H1 (cell line): ENCODE results near the gene OPHN1. TPM values are rescaled to one million over a fixed set of nuclear protein-coding genes. Genes with fewer than 3 reads are reported as not detected.

Experiments used
- CTCF ChIA-PET: fragments of 300-600 bp; sonication (Branson Sonifier 250); formaldehyde crosslinking; loops from one replicate; lab custom pipeline; 2021; ENCODE audit not compliant: partially characterized antibody; lab: Charles Lee
- POLR2A ChIA-PET: fragments of 300-600 bp; sonication (Branson Sonifier 250); formaldehyde crosslinking; loops from one replicate; lab custom pipeline; 2021; ENCODE audit warnings: inconsistent platforms; ENCODE audit not compliant: partially characterized antibody; lab: Charles Lee
- DNase-seq, 2 experiments: peaks; one replicate each; pipeline versions ENCODE4 v3.0.0 to v3.0.0-alpha.2; 2010 to 2022; ENCODE audit warnings: low spot score in 2 of 2, low read depth in 1 of 2, mixed read lengths in 1 of 2
- FAIRE-seq: peaks from 2 replicates; lab custom pipeline; 2011; peaks lifted over from hg19 to GRCh38; lab: Jason Lieb, UNC
- H2AFZ ChIP-seq: 2 replicates; pipeline ENCODE4 v1.8.1; 2012; ENCODE audit warnings: low read length, inconsistent platforms
- H2AK5ac ChIP-seq: 2 replicates; pipeline ENCODE4 v1.6.1; 2013; ENCODE audit warnings: low read depth, low read length
- H2BK120ac ChIP-seq: replicated peaks from 2 replicates; pipeline ENCODE3; 2013; ENCODE audit warnings: low read depth, low read length, inconsistent platforms
- H2BK12ac ChIP-seq: 2 replicates; pipeline ENCODE4 v1.6.1; 2013; ENCODE audit warnings: low read depth, low read length
- H2BK15ac ChIP-seq: 2 replicates; pipeline ENCODE4 v1.6.1; 2013; ENCODE audit warnings: low read length
- H2BK20ac ChIP-seq: 2 replicates; pipeline ENCODE4 v1.6.1; 2013; ENCODE audit warnings: low read length
- H2BK5ac ChIP-seq: 2 replicates; pipeline ENCODE4 v1.6.1; 2013; ENCODE audit warnings: low read depth, low read length
- H3K14ac ChIP-seq: 2 replicates; pipeline ENCODE4 v1.6.1; 2013; ENCODE audit warnings: inconsistent platforms; ENCODE audit not compliant: insufficient read length
- H3K18ac ChIP-seq: 2 replicates; pipeline ENCODE4 v1.6.1; 2013; ENCODE audit warnings: low read length; ENCODE audit errors: extremely low read depth
- H3K23ac ChIP-seq: 2 replicates; pipeline ENCODE4 v1.6.1; 2013; ENCODE audit warnings: inconsistent platforms; ENCODE audit not compliant: insufficient read length
- H3K23me2 ChIP-seq: 2 replicates; pipeline ENCODE4 v1.6.1; 2013; ENCODE audit warnings: low read depth, low read length
- H3K27ac ChIP-seq: 2 replicates; pipeline ENCODE4 v1.6.1; 2011; ENCODE audit warnings: low read depth, low read length, inconsistent platforms
- H3K27me3 ChIP-seq, 4 experiments: replicated peaks in 1 of 4; 1 replicate in 1 of 4; 2 replicates in 3 of 4; pipeline versions ENCODE4 v1.6.1 to v1.8.1; 2011 to 2013; ENCODE audit warnings: low read length in 3 of 4, mild to moderate bottlenecking in 3 of 4, inconsistent platforms in 2 of 4, mixed read lengths in 2 of 4, moderate library complexity in 1 of 4; ENCODE audit not compliant: control insufficient read depth in 3 of 4, insufficient read depth in 3 of 4; ENCODE audit errors: extremely low read depth in 1 of 4
- H3K36me3 ChIP-seq, 4 experiments: 2 replicates each; pipeline versions ENCODE4 v1.6.1 to v1.8.1; 2011 to 2013; ENCODE audit warnings: mild to moderate bottlenecking in 4 of 4, low read length in 3 of 4, moderate library complexity in 2 of 4, control low read depth in 1 of 4, inconsistent platforms in 1 of 4; ENCODE audit not compliant: insufficient read depth in 4 of 4, control insufficient read depth in 2 of 4
- H3K4ac ChIP-seq: replicated peaks from 2 replicates; pipeline ENCODE3; 2013; ENCODE audit warnings: low read length, low read depth, mixed read lengths, inconsistent platforms; ENCODE audit not compliant: insufficient read length
- H3K4me1 ChIP-seq, 4 experiments: replicated peaks in 1 of 4; 1 replicate in 1 of 4; 2 replicates in 3 of 4; pipeline versions ENCODE4 v1.6.1 to v1.8.1; 2011 to 2013; ENCODE audit warnings: low read length in 3 of 4, inconsistent platforms in 2 of 4, mixed read lengths in 1 of 4; ENCODE audit not compliant: insufficient read depth in 4 of 4, control insufficient read depth in 3 of 4
- H3K4me2 ChIP-seq, 2 experiments: 2 replicates each; pipeline versions ENCODE4 v1.6.1 to v1.8.1; 2011 to 2013; ENCODE audit warnings: low read depth in 2 of 2, low read length in 2 of 2, control low read depth in 1 of 2, inconsistent platforms in 1 of 2, mild to moderate bottlenecking in 1 of 2; ENCODE audit not compliant: insufficient read depth in 1 of 2
- H3K4me3 ChIP-seq, 4 experiments: fragments of 200-600, 300-600 bp in 1 of 4; sonication (generic), shearing (Covaris generic), sonication (Bioruptor Twin) in 1 of 4; 2 replicates each; pipeline versions ENCODE4 v1.5.1 to v1.8.1; 2011 to 2016; ENCODE audit warnings: low read length in 4 of 4, low read depth in 3 of 4, control low read depth in 2 of 4, inconsistent platforms in 2 of 4, mild to moderate bottlenecking in 2 of 4, mixed read lengths in 1 of 4, moderate library complexity in 1 of 4; ENCODE audit not compliant: insufficient read depth in 2 of 4; ENCODE audit errors: extremely low read depth in 1 of 4
- H3K56ac ChIP-seq: replicated peaks from 2 replicates; pipeline ENCODE3; 2013; ENCODE audit warnings: low read depth, mild to moderate bottlenecking, mixed read lengths, low read length, inconsistent platforms; ENCODE audit not compliant: insufficient read length
- H3K79me1 ChIP-seq: 2 replicates; pipeline ENCODE4 v1.6.1; 2013; ENCODE audit warnings: low read depth, low read length, control low read depth
- H3K79me2 ChIP-seq, 2 experiments: 2 replicates each; pipeline versions ENCODE4 v1.6.1 to v1.8.1; 2012 to 2013; ENCODE audit warnings: low read length in 2 of 2, mild to moderate bottlenecking in 2 of 2, inconsistent platforms in 1 of 2; ENCODE audit not compliant: insufficient read depth in 2 of 2, control insufficient read depth in 1 of 2
- H3K9ac ChIP-seq, 4 experiments: replicated peaks in 1 of 4; 1 replicate in 1 of 4; 2 replicates in 3 of 4; pipeline versions ENCODE4 v1.6.1 to v1.8.1; 2011 to 2013; ENCODE audit warnings: low read depth in 3 of 4, low read length in 3 of 4, control low read depth in 2 of 4, mild to moderate bottlenecking in 2 of 4, moderate library complexity in 2 of 4, inconsistent platforms in 1 of 4; ENCODE audit errors: extremely low read depth in 1 of 4
- H3K9me3 ChIP-seq, 2 experiments: 2 replicates each; pipeline versions ENCODE4 v1.6.1 to v1.8.1; 2012 to 2013; ENCODE audit warnings: mild to moderate bottlenecking in 2 of 2, moderate library complexity in 2 of 2, control low read depth in 1 of 2, inconsistent platforms in 1 of 2, low read depth in 1 of 2, low read length in 1 of 2, mixed read lengths in 1 of 2; ENCODE audit not compliant: insufficient read depth in 2 of 2
- H4K20me1 ChIP-seq, 2 experiments: replicated peaks in 1 of 2; 2 replicates each; pipeline versions ENCODE3 to v1.8.1; 2011 to 2013; ENCODE audit warnings: inconsistent platforms in 2 of 2, low read length in 2 of 2, mild to moderate bottlenecking in 1 of 2; ENCODE audit not compliant: insufficient read depth in 2 of 2, control insufficient read depth in 1 of 2
- H4K5ac ChIP-seq: 2 replicates; pipeline ENCODE4 v1.6.1; 2013; ENCODE audit warnings: low read length, low read depth, mixed read lengths, inconsistent platforms; ENCODE audit not compliant: insufficient read length
- H4K8ac ChIP-seq: 2 replicates; pipeline ENCODE4 v1.8.0; 2013; ENCODE audit warnings: mild to moderate bottlenecking, moderate library complexity, low read length, inconsistent platforms; ENCODE audit not compliant: insufficient read depth; ENCODE audit errors: extremely low read depth
- H4K91ac ChIP-seq: replicated peaks from 2 replicates; pipeline ENCODE3; 2013; ENCODE audit warnings: low read length, mixed read lengths, inconsistent platforms; ENCODE audit not compliant: insufficient read length
- BRCA1 ChIP-seq: IDR thresholded peaks from 2 replicates; pipeline ENCODE4 v1.6.1; 2012; ENCODE audit warnings: low read depth, low read length, improper control_type of control experiment
- GTF2F1 ChIP-seq: IDR thresholded peaks from 2 replicates; pipeline ENCODE4 v1.6.1; 2012; ENCODE audit warnings: low read depth, low read length, improper control_type of control experiment, borderline replicate concordance
- HDAC2 ChIP-seq, 2 experiments: fragments of 300-600 bp in 1 of 2; sonication (generic) in 1 of 2; IDR thresholded peaks; 2 replicates each; pipeline ENCODE4 v1.6.1; 2011 to 2012; ENCODE audit warnings: low read depth in 2 of 2, low read length in 2 of 2, mild to moderate bottlenecking in 2 of 2, moderate library complexity in 2 of 2, borderline replicate concordance in 1 of 2, inconsistent platforms in 1 of 2
- KDM4A ChIP-seq: IDR thresholded peaks from one replicate; pipeline ENCODE4 v1.7.1; 2012; ENCODE audit warnings: low read depth, mild to moderate bottlenecking, moderate library complexity, low read length, inconsistent platforms; ENCODE audit not compliant: severe bottlenecking
- NANOG ChIP-seq: IDR thresholded peaks from 2 replicates; pipeline ENCODE4 v1.6.1; 2011; ENCODE audit warnings: low read length, low read depth, mild to moderate bottlenecking, inconsistent platforms; ENCODE audit not compliant: insufficient read depth, poor library complexity, severe bottlenecking
- RAD21 ChIP-seq, 2 experiments: IDR thresholded peaks in 1 of 2; conservative IDR thresholded peaks in 1 of 2; 2 replicates each; pipeline ENCODE4 v1.6.1; 2011; ENCODE audit warnings: low read depth in 2 of 2, low read length in 2 of 2, improper control_type of control experiment in 1 of 2, inconsistent platforms in 1 of 2, mild to moderate bottlenecking in 1 of 2, moderate library complexity in 1 of 2
- SIRT6 ChIP-seq: IDR thresholded peaks from one replicate; pipeline ENCODE4 v1.7.1; 2012; ENCODE audit warnings: low read length, inconsistent platforms
- TAF1 ChIP-seq: IDR thresholded peaks from 2 replicates; pipeline ENCODE4 v1.6.1; 2011; ENCODE audit warnings: mild to moderate bottlenecking, low read depth, low read length
- WGBS, 2 experiments: shearing (Covaris generic) in 1 of 2; methylation state at CpG; one replicate each; pipeline versions ENCODE4 v1.1.6 to v1.1.7; 2013 to 2015; ENCODE audit warnings: low lambda C conversion rate in 2 of 2, mixed read lengths in 2 of 2, inconsistent platforms in 1 of 2, low coverage in 1 of 2, missing lambda C conversion rate in 1 of 2; ENCODE audit not compliant: insufficient replicate concordance in 2 of 2, insufficient coverage in 1 of 2, insufficient read length in 1 of 2; ENCODE audit errors: extremely low coverage in 1 of 2, missing lambda C conversion rate in 1 of 2; 5-methylcytosine and 5-hydroxymethylcytosine counted together
- polyA plus RNA-seq, 7 experiments: library from polyadenylated mRNA; depleted of rRNA in 3 of 7; stranded (reverse) in 5 of 7; unstranded in 2 of 7; fragments of >200 nt in 5 of 7; fragments of 200-250 nt in 2 of 7; gene quantifications; 1 replicate in 5 of 7; 2 replicates in 1 of 7; 4 replicates in 1 of 7; pipeline versions ENCODE4 v1.2.1 to v1.2.3, GENCODE V29; 2011 to 2013; ENCODE audit warnings: missing spikeins in 2 of 7, mixed read lengths in 2 of 7
- total RNA-seq: library from RNA; stranded (reverse); fragmentation: NEBNext Ultra II Directional; extraction: Animal tissue kit (Norgen Biotek cat#: 25700); gene quantifications from 2 replicates; pipeline ENCODE4 v1.2.1, GENCODE V29; 2021
- TF ChIP-seq, protein P1 (sequence below): IDR thresholded peaks from 2 replicates; pipeline ENCODE4 v1.6.1; 2012; ENCODE audit warnings: low read length, inconsistent platforms

The OPHN1 gene
- total and polyA plus RNA-seq, 2 of the 8 experiments (the other 6 are each of a cell fraction or from before 2014, with no cell fraction given), result 1.2 to 3.5 TPM

DNA sequence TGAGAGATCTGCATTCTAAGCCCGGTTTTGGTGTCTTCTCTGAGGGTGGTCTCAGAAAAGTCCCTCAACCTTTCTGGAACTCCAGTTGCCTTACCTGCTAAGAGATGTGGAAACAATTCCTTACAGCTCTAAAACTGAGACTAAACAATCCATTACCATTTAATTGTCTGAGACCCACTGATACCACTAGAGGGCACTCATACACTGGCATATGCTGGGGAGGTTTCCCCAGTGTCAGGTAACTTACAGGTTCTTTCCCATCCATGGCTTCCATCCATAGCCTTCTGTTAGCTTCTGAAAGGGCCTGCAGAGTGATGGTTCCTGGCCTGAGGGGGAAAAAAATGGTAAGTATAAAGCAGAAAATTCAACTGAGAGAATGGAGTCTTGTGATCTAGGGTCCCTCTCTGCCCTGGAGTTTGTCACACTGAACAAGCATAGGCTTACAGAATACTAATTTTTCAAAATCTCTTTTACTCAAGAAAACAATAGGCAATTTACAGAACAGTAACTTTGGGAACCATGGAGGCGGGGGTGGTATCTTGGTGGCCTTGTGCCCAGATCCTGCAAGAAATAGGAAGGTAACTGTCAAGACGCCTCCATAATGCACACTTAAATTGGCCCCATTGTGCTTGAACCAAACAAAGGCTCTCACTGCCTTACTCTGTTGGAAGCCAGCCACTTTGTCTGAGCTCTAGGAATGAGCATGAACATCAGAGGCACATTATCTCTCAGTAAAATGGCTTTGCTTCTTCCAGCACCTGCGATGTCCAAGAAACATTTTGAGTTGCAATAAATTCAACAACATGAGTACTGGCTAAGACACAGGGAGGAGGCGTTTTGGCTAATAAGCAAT is 236.1 kb downstream of the OPHN1 start:
- Histone ChIP-seq H3K18ac (no peak overlapping the region), H3K23me2 (no peaks in the 10 kb centered on the region), H2BK120ac (no peak overlapping the region), H3K9ac (no peak overlapping the region), H3K36me3 (no peaks in the 10 kb centered on the region; a peak in 2 of 8 replicates), H3K79me1 (no peaks in the 10 kb centered on the region), H3K9me3 (no peaks in the 10 kb centered on the region), H4K20me1 (no peaks in the 10 kb centered on the region), H3K4ac (no peak overlapping the region), H2AFZ (no peak overlapping the region), H4K5ac (no peak overlapping the region), H4K91ac (no peak overlapping the region), H2AK5ac (no peak overlapping the region), H2BK20ac (no peak overlapping the region), H3K27me3 (no peaks in the 10 kb centered on the region), H3K56ac (no peak overlapping the region), H3K4me3 (no peak overlapping the region), H3K14ac (no peak overlapping the region), H3K23ac (no peak overlapping the region), H2BK15ac (no peak overlapping the region), H2BK5ac (no peak overlapping the region), H3K27ac (no peak overlapping the region), H4K8ac (no peak overlapping the region), H3K4me1 (peaks cover 0 to 3% (median 0%) of the 10 kb centered on the region in 4 experiments; a peak in 2 of 7 replicates), H3K4me2 (no peak overlapping the region), H2BK12ac (no peak overlapping the region), H3K79me2 (no peaks in the 10 kb centered on the region)
- CTCF ChIA-PET, result interaction anchor here (0.6 to 2.4 kb wide), 28 partner anchors 10 to 625 kb away, joined by 3 to 14 read pairs (median 3); partner anchors contain the start of gene YIPF6
- 74% methylated on average over 5 of the region's 5 CpGs; no CpG with 5 or more reads in 1 of the 2 experiments for WGBS, 2 experiments
- FAIRE-seq, result peak; percentile 87
- peak in 1 of 2 experiments; percentile 33 for DNase-seq
- POLR2A ChIA-PET, result interaction anchor here (0.6 to 0.8 kb wide), 3 partner anchors 236 to 452 kb away, joined by 3 read pairs; partner anchors contain the start of genes OPHN1 and YIPF6
- no peak for TF ChIP-seq SIRT6
- TF ChIP-seq TAF1, result no peak
- no peak for TF ChIP-seq NANOG
- peak; percentile 92 for TF ChIP-seq RAD21 (IDR thresholded peaks at IDR 0.05 in 1 of 2, conservative IDR thresholded peaks at IDR 0.05 in 1 of 2; ENCODE audit: low read depth in 2 of 2, low read length in 2 of 2)
- TF ChIP-seq BRCA1, result no peak
- no peak for TF ChIP-seq KDM4A
- TF ChIP-seq, protein P1, sequence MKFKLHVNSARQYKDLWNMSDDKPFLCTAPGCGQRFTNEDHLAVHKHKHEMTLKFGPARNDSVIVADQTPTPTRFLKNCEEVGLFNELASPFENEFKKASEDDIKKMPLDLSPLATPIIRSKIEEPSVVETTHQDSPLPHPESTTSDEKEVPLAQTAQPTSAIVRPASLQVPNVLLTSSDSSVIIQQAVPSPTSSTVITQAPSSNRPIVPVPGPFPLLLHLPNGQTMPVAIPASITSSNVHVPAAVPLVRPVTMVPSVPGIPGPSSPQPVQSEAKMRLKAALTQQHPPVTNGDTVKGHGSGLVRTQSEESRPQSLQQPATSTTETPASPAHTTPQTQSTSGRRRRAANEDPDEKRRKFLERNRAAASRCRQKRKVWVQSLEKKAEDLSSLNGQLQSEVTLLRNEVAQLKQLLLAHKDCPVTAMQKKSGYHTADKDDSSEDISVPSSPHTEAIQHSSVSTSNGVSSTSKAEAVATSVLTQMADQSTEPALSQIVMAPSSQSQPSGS, result no peak
- no peak for TF ChIP-seq GTF2F1
- TF ChIP-seq HDAC2 (IDR thresholded peaks at IDR 0.05; ENCODE audit: borderline replicate concordance in 1 of 2, low read depth in 2 of 2, low read length in 2 of 2), result no peak
